A549 (cell line): Measurements from ENCODE around the gene SLC25A28. TPM values are rescaled to one million over a fixed set of nuclear protein-coding genes. Genes with fewer than 3 reads are reported as not detected.

Experiments used
- ATAC-seq, 2 experiments: fragments of 200-7000 bp in 1 of 2; fragments of >200 bp in 1 of 2; cut with Nextera tagmentation in 1 of 2; cut with Tn5 transposase in 1 of 2; 3 replicates each; pipeline versions ENCODE4 v1.8.0 to v1.9.1; 2018 to 2020; ENCODE audit warnings: mild to moderate bottlenecking in 1 of 2, moderate library complexity in 1 of 2
- CTCF ChIA-PET: fragments of 300-600 bp; sonication (Branson Sonifier 250); formaldehyde crosslinking; extraction: SDS; loops from one replicate; lab custom pipeline; 2021; ENCODE audit warnings: antibody characterized with exemption, inconsistent platforms; lab: Yijun Ruan, JAX
- POLR2A ChIA-PET: fragments of 350-600 bp; formaldehyde crosslinking; extraction: SDS; loops from one replicate; lab custom pipeline; 2021; ENCODE audit warnings: antibody characterized with exemption, inconsistent platforms; lab: Yijun Ruan, JAX
- DNase-seq, 2 experiments: peaks; one replicate each; pipeline versions ENCODE4 v3.0.0 to v3.0.0-alpha.2; 2011 to 2016; ENCODE audit warnings: low read depth in 1 of 2, low spot score in 1 of 2
- FAIRE-seq: peaks from 2 replicates; lab custom pipeline; 2011; peaks lifted over from hg19 to GRCh38; lab: Jason Lieb, UNC
- H3K27ac ChIP-seq, 2 experiments: fragments of >200 bp; sonication (Bioruptor Twin); formaldehyde crosslinking; 3 replicates each; pipeline ENCODE4 v1.5.1; 2016 to 2017
- H3K4me1 ChIP-seq: fragments of >200 bp; sonication (Bioruptor Twin); formaldehyde crosslinking; 3 replicates; pipeline ENCODE4 v1.6.1; 2016
- H3K4me2 ChIP-seq: fragments of >200 bp; sonication (Bioruptor Twin); formaldehyde crosslinking; 3 replicates; pipeline ENCODE4 v1.6.1; 2016
- H3K4me3 ChIP-seq: fragments of >200 bp; sonication (Bioruptor Twin); formaldehyde crosslinking; 3 replicates; pipeline ENCODE4 v1.5.1; 2016
- H3K9me3 ChIP-seq: fragments of >200 bp; sonication (Bioruptor Twin); formaldehyde crosslinking; 3 replicates; pipeline ENCODE4 v1.6.1; 2016
- CEBPB ChIP-seq, 2 experiments: fragments of >200 bp in 1 of 2; sonication (Bioruptor Twin) in 1 of 2; formaldehyde crosslinking in 1 of 2; IDR thresholded peaks; 2 replicates each; pipeline ENCODE4 v1.6.1; 2012 to 2016
- CTCF ChIP-seq: fragments of >200 bp; sonication (Bioruptor Twin); formaldehyde crosslinking; IDR thresholded peaks from 3 replicates; pipeline ENCODE4 v1.5.1; 2016
- EHMT2 ChIP-seq: fragments of 200-600 bp; sonication (generic); IDR thresholded peaks from 2 replicates; pipeline ENCODE4 v1.6.1; 2016; ENCODE audit warnings: antibody characterized with exemption, low read depth, mild to moderate bottlenecking, moderate library complexity
- ELK1 ChIP-seq: fragments of 150-350 bp; IDR thresholded peaks from 2 replicates; pipeline ENCODE4 v1.6.1; 2014; ENCODE audit warnings: low read depth, mild to moderate bottlenecking, low read length
- EP300 ChIP-seq, 2 experiments: fragments of >200 bp; sonication (Bioruptor Twin); formaldehyde crosslinking; IDR thresholded peaks; 2 replicates in 1 of 2; 3 replicates in 1 of 2; pipeline ENCODE4 v1.6.1; 2016 to 2017
- FOXS1 ChIP-seq: fragments of 250-450 bp; sonication (Bioruptor Pico); IDR thresholded peaks from 2 replicates; pipeline ENCODE4 v1.5.0; 2020; ENCODE audit warnings: mild to moderate bottlenecking, moderate library complexity
- GATA3 ChIP-seq: IDR thresholded peaks from 2 replicates; pipeline ENCODE4 v1.6.1; 2012; ENCODE audit warnings: borderline replicate concordance
- HDAC2 ChIP-seq: fragments of 200-600 bp; sonication (generic); IDR thresholded peaks from 2 replicates; pipeline ENCODE4 v1.6.1; 2016
- HEYL ChIP-seq: fragments of 250-450 bp; sonication (Bioruptor Pico); IDR thresholded peaks from 2 replicates; pipeline ENCODE4 v1.8.0; 2021; ENCODE audit warnings: mild to moderate bottlenecking, moderate library complexity
- HOXB13 ChIP-seq: fragments of 250-450 bp; sonication (Bioruptor Pico); IDR thresholded peaks from 2 replicates; pipeline ENCODE4 v1.5.0; 2020; ENCODE audit warnings: low read depth, mild to moderate bottlenecking, moderate library complexity
- JUN ChIP-seq, 2 experiments: fragments of >200 bp; sonication (Bioruptor Twin); formaldehyde crosslinking; IDR thresholded peaks; 2 replicates in 1 of 2; 3 replicates in 1 of 2; pipeline ENCODE4 v1.6.1; 2016 to 2017
- KDM1A ChIP-seq: fragments of 200-600 bp; sonication (generic); IDR thresholded peaks from 2 replicates; pipeline ENCODE4 v1.6.1; 2016; ENCODE audit warnings: low read depth, mild to moderate bottlenecking
- KDM5A ChIP-seq: fragments of 200-600 bp; sonication (generic); IDR thresholded peaks from 2 replicates; pipeline ENCODE4 v1.6.1; 2016; ENCODE audit warnings: antibody characterized with exemption, mild to moderate bottlenecking
- MAFK ChIP-seq: fragments of 450-650 bp; IDR thresholded peaks from 2 replicates; pipeline ENCODE4 v1.6.1; 2014; ENCODE audit not compliant: partially characterized antibody
- MAZ ChIP-seq: fragments of 150-350 bp; IDR thresholded peaks from 2 replicates; pipeline ENCODE4 v1.6.1; 2014; ENCODE audit warnings: antibody characterized with exemption, low read depth, low read length, borderline replicate concordance
- NPAS2 ChIP-seq: fragments of 250-450 bp; sonication (Bioruptor Pico); IDR thresholded peaks from 2 replicates; pipeline ENCODE4 v1.8.0; 2022; ENCODE audit warnings: mild to moderate bottlenecking, moderate library complexity, borderline replicate concordance
- NR3C1 ChIP-seq: fragments of >200 bp; sonication (Bioruptor Twin); formaldehyde crosslinking; IDR thresholded peaks from 3 replicates; pipeline ENCODE4 v1.6.1; 2017
- REST ChIP-seq: fragments of 200-600 bp; sonication (generic); IDR thresholded peaks from 2 replicates; pipeline ENCODE4 v1.6.1; 2016; ENCODE audit warnings: antibody characterized with exemption, mild to moderate bottlenecking, moderate library complexity
- RNF2 ChIP-seq: fragments of 200-600 bp; sonication (generic); IDR thresholded peaks from 2 replicates; pipeline ENCODE4 v1.6.1; 2016; ENCODE audit warnings: low read depth, mild to moderate bottlenecking, antibody characterized with exemption, moderate library complexity, borderline replicate concordance
- ZC3H11A ChIP-seq: fragments of 450-650 bp; IDR thresholded peaks from 2 replicates; pipeline ENCODE4 v1.6.1; 2014; ENCODE audit warnings: antibody characterized with exemption, mild to moderate bottlenecking
- ZNF302 ChIP-seq: fragments of 250-450 bp; sonication (Bioruptor Pico); IDR thresholded peaks from 2 replicates; pipeline ENCODE4 v1.9.0; 2021; ENCODE audit warnings: inconsistent platforms, mild to moderate bottlenecking, moderate library complexity
- ZSCAN20 ChIP-seq: fragments of 250-450 bp; sonication (Bioruptor Pico); IDR thresholded peaks from 2 replicates; pipeline ENCODE4 v1.8.0; 2022; ENCODE audit warnings: mild to moderate bottlenecking, moderate library complexity
- WGBS: methylation state at CpG from one replicate; pipeline ENCODE4 v1.1.6; 2017; ENCODE audit errors: missing lambda C conversion rate; 5-methylcytosine and 5-hydroxymethylcytosine counted together
- polyA plus RNA-seq, 4 experiments: library from polyadenylated mRNA; depleted of rRNA in 3 of 4; stranded (reverse); fragments of >200 nt; fragmentation: RNase III in 1 of 4; extraction: RNeasy Plus Mini Kit Qiagen cat#74134 plus additional on column Dnase treatment in 1 of 4; gene quantifications; 2 replicates in 3 of 4; 3 replicates in 1 of 4; pipeline ENCODE4 v1.2.3, GENCODE V29; 2011 to 2017
- TF ChIP-seq, protein P1 (sequence below): fragments of 450-650 bp; IDR thresholded peaks from 2 replicates; pipeline ENCODE4 v1.6.1; 2014; ENCODE audit warnings: antibody characterized with exemption
- TF ChIP-seq, protein P2 (sequence below): IDR thresholded peaks from 2 replicates; pipeline ENCODE4 v1.6.1; 2012

Gene SLC25A28
- polyA plus RNA-seq, 2 of the 4 experiments (the other 2 are of a cell fraction), result 21.4 to 24.1 TPM

- TF ChIP-seq ELK1 (no peak), NR3C1 (no peak), KDM5A (no peak), HEYL (no peak), NPAS2 (CRISPR knock-in tag) (no peak)
Observed at GRCh38 chr10:99573790-99574189, 46.4 kb downstream of the SLC25A28 start (continued).

DNA sequence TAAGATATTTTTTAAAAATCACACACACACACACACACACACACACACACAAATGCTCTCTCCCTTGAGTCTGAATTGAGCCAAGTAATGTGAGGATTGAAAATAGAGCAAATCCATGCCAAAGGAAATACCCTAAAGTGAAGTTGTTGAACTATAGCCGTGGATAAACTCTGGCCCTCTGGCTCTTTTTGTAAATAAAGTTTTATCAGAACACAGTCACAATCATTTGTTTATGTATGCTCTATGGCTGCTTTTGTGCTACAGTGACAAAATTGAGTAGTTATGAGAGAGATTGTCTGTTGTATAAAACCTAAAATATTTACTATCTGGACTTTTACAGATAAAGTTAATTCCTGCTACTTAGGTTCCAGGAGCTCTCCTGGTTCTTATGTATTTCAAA, 48.4 kb downstream of the SLC25A28 start:
- ATAC-seq (no peak), FAIRE-seq (no peak), DNase-seq (no peak)
- no peak overlapping the region for H3K27ac ChIP-seq
- TF ChIP-seq CTCF, result no peak
- POLR2A ChIA-PET, result no interaction called here
- 64% methylated on average over 1 of the region's 1 CpG for WGBS
- no peak overlapping the region for H3K4me3 ChIP-seq
- H3K9me3 ChIP-seq, result no peaks in the 10 kb centered on the region
- CTCF ChIA-PET, result interaction anchor here (1.1 to 1.3 kb wide), 2 partner anchors 11 to 27 kb away, joined by 4 to 7 read pairs; no protein-coding TSS in a partner anchor
- H3K4me1 ChIP-seq, result no peaks in the 10 kb centered on the region
- H3K4me2 ChIP-seq, result no peak overlapping the region

DNA sequence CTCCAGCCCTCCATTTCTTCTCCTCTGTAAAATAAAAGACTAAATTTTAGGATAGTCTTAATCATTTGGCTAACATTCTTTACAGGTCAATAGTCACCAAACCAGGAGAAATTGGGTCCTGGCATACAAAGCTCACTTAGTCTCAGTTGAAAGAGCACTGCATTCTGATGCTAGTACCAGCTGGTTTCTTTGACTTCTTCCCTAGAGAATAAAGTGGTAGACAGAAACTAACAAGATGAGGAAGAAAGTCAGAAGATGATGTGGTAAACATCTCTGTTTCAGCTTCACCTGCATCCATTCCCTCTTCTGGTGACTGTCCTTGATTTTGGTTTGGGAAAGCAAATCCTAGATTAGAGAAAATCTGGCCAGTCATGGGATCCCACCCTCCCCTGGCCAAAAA, 50.3 kb downstream of the SLC25A28 start:
- CTCF ChIA-PET, result interaction anchor here (1.2 to 1.7 kb wide), 2 partner anchors 9 to 135 kb away, joined by 3 to 7 read pairs; no protein-coding TSS in a partner anchor
- FAIRE-seq, result no peak
- Histone ChIP-seq H3K4me1 (no peaks in the 10 kb centered on the region), H3K27ac (no peak overlapping the region)
- DNase-seq, result no peak
- TF ChIP-seq MAFK (no peak), REST (no peak), MAZ (no peak), KDM1A (no peak), ZC3H11A (no peak)
- TF ChIP-seq, all 56 proteins: peak for 0
- ATAC-seq, result no peak
- no peaks in the 10 kb centered on the region for H3K9me3 ChIP-seq
- no peak overlapping the region for H3K4me2 ChIP-seq
- POLR2A ChIA-PET, result no interaction called here
- no peak overlapping the region for H3K4me3 ChIP-seq

DNA sequence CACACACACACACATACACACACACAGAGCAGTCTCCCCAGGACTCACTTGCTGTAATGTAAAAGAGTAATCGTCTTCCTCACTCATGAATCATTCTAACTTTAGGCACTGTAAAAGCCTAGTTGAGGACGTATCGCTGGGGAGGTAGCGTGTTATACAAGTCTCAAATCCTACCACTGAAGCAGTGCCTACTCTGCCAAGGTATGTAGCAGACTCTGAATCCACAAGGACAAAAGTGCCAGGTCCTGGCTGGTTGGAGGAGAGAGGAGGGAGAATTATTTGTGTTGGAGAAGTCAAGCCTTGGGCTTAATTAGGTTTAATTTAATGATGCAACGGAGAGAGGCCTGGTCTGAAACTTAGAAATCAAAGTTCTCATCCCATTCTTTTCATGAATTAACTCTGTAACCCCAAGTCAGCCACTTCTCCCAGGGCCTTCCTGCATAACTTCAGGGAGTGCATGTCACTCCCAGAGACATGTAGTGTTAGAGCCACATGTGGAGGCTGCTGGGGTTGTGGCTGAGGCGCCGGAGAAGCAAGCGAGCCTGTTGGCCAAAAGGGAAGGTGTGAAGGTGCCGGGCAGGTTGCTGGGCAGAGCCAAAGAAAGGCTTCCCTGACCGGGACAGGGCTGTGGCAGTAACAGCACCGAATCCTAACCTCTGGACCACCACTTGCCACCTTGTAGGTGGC, 50.8 kb downstream of the SLC25A28 start:
- 72% methylated on average over 11 of the region's 11 CpGs for WGBS
- no peak for ATAC-seq
- FAIRE-seq, result no peak
- TF ChIP-seq HDAC2 (no peak), FOXS1 (CRISPR knock-in tag) (no peak), EHMT2 (no peak), ZNF302 (CRISPR knock-in tag) (no peak), ZSCAN20 (CRISPR knock-in tag) (no peak), HOXB13 (CRISPR knock-in tag) (no peak), RNF2 (no peak), EP300 (IDR thresholded peaks at IDR 0.05) (no peak), CEBPB (IDR thresholded peaks at IDR 0.05) (no peak), GATA3 (no peak), JUN (IDR thresholded peaks at IDR 0.05) (no peak)
- TF ChIP-seq, protein P1, sequence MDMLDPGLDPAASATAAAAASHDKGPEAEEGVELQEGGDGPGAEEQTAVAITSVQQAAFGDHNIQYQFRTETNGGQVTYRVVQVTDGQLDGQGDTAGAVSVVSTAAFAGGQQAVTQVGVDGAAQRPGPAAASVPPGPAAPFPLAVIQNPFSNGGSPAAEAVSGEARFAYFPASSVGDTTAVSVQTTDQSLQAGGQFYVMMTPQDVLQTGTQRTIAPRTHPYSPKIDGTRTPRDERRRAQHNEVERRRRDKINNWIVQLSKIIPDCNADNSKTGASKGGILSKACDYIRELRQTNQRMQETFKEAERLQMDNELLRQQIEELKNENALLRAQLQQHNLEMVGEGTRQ, result no peak
- TF ChIP-seq, protein P2, sequence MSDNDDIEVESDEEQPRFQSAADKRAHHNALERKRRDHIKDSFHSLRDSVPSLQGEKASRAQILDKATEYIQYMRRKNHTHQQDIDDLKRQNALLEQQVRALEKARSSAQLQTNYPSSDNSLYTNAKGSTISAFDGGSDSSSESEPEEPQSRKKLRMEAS, result no peak

More for the DNA sequence above, 50.8 kb downstream of the SLC25A28 start:
- no peak for DNase-seq
- ChIA-PET POLR2A (no interaction called here), CTCF (interaction anchor here (1.2 to 1.7 kb wide), 2 partner anchors 9 to 134 kb away, joined by 3 to 7 read pairs; no protein-coding TSS in a partner anchor)
- H3K27ac ChIP-seq, result no peak overlapping the region
- H3K4me1 ChIP-seq, result no peaks in the 10 kb centered on the region
- H3K4me3 ChIP-seq, result no peak overlapping the region
- H3K9me3 ChIP-seq, result no peaks in the 10 kb centered on the region
- no peak overlapping the region for H3K4me2 ChIP-seq
